Measurements from ENCODE around the gene ZNF37A. TPM values are rescaled to one million over a fixed set of nuclear protein-coding genes. Genes with fewer than 3 reads are reported as not detected.
"Not testable (repeated sequence)": the region's sequence is repeated elsewhere in the genome, so short reads cannot be mapped to it uniquely, and the experiment has no call there.

Gene ZNF37A
- total RNA-seq, 4 donors from 2014 or later = 4.3 to 13.4 (median 8.7) TPM

GRCh38 chr10:38143587-38143986 lies 49.5 kb downstream of the ZNF37A start:
- ATAC-seq = no peak
- Histone ChIP-seq H3K36me3 (no peaks in the 10 kb centered on the region), H3K27me3 (no peaks in the 10 kb centered on the region), H3K4me1 (no peaks in the 10 kb centered on the region), H3K4me3 (no peak overlapping the region), H3K27ac (no peak overlapping the region), H3K9me3 (no peaks in the 10 kb centered on the region)
- no peak for DNase-seq
- TF ChIP-seq POLR2A (IDR thresholded peaks at IDR 0.05) (no peak), CTCF (IDR thresholded peaks at IDR 0.05 in 4 of 5, conservative IDR thresholded peaks at IDR 0.05 in 1 of 5) (no peak)
- in situ Hi-C loops (cut with MboI; ENCODE audit: low sequenced_read_pairs in 4 of 4) = no loop called here
- intact Hi-C loops (cut with DNase I; ENCODE audit: low total_unique reads) = no loop called here

GRCh38 chr10:38146579-38147333 lies 52.6 kb downstream of the ZNF37A start:
- no peaks in the 10 kb centered on the region for H3K9me3 ChIP-seq
- DNase-seq (no peak), ATAC-seq (no peak)
- no peaks in the 10 kb centered on the region for H3K27me3 ChIP-seq
- H3K4me3 ChIP-seq = no peak overlapping the region
- no peaks in the 10 kb centered on the region for H3K36me3 ChIP-seq
- no peaks in the 10 kb centered on the region for H3K4me1 ChIP-seq
- TF ChIP-seq CTCF (IDR thresholded peaks at IDR 0.05 in 4 of 5, conservative IDR thresholded peaks at IDR 0.05 in 1 of 5) (no peak), POLR2A (IDR thresholded peaks at IDR 0.05) (no peak)
- H3K27ac ChIP-seq = no peak overlapping the region
- intact Hi-C loops (cut with DNase I; ENCODE audit: low total_unique reads) = no loop called here
- in situ Hi-C loops (cut with MboI; ENCODE audit: low sequenced_read_pairs in 4 of 4) = no loop called here

- Histone ChIP-seq H3K4me3 (no peak overlapping the region), H3K36me3 (no peaks in the 10 kb centered on the region), H3K4me1 (no peaks in the 10 kb centered on the region), H3K27me3 (no peaks in the 10 kb centered on the region), H3K27ac (no peak overlapping the region), H3K9me3 (no peaks in the 10 kb centered on the region)
- intact Hi-C loops (cut with DNase I; ENCODE audit: low total_unique reads) = no loop called here
- ATAC-seq = no peak
- TF ChIP-seq CTCF (IDR thresholded peaks at IDR 0.05 in 4 of 5, conservative IDR thresholded peaks at IDR 0.05 in 1 of 5) (no peak), POLR2A (IDR thresholded peaks at IDR 0.05) (no peak)
- DNase-seq = no peak
- in situ Hi-C loops (cut with MboI; ENCODE audit: low sequenced_read_pairs in 4 of 4) = no loop called here
Measured at GRCh38 chr10:38147686-38148085, 53.5 kb downstream of the ZNF37A start.

- in situ Hi-C loops (cut with MboI; ENCODE audit: low sequenced_read_pairs in 4 of 4); H3K27me3 ChIP-seq; DNase-seq; H3K36me3 ChIP-seq; intact Hi-C loops (cut with DNase I; ENCODE audit: low total_unique reads); H3K9me3 ChIP-seq; ATAC-seq; H3K4me3 ChIP-seq; H3K4me1 ChIP-seq; H3K27ac ChIP-seq: not testable (repeated sequence)
Measured at GRCh38 chr10:38150891-38151463, 56.8 kb downstream of the ZNF37A start.

GRCh38 chr10:38156416-38157269 lies 62.5 kb downstream of the ZNF37A start:
- no peak for ATAC-seq
- no peak overlapping the region for H3K27ac ChIP-seq
- intact Hi-C loops (cut with DNase I; ENCODE audit: low total_unique reads) (no loop called here), in situ Hi-C loops (cut with MboI; ENCODE audit: low sequenced_read_pairs in 4 of 4) (no loop called here)
- H3K36me3 ChIP-seq = no peaks in the 10 kb centered on the region
- peaks cover 0 to 8% (median 0%) of the 10 kb centered on the region in 3 donors for H3K9me3 ChIP-seq
- no peak for DNase-seq
- no peaks in the 10 kb centered on the region for H3K4me1 ChIP-seq
- H3K27me3 ChIP-seq = no peaks in the 10 kb centered on the region
- no peak for TF ChIP-seq CTCF (IDR thresholded peaks at IDR 0.05 in 4 of 5, conservative IDR thresholded peaks at IDR 0.05 in 1 of 5)
- TF ChIP-seq POLR2A (IDR thresholded peaks at IDR 0.05) = no peak
- H3K4me3 ChIP-seq = no peak overlapping the region
